H1 (cell line): Measurements from ENCODE around the gene GCNA. TPM values are rescaled to one million over a fixed set of nuclear protein-coding genes. Genes with fewer than 3 reads are reported as not detected.

Experiments used
- CTCF ChIA-PET: fragments of 300-600 bp; sonication (Branson Sonifier 250); formaldehyde crosslinking; loops from one replicate; lab custom pipeline; 2021; ENCODE audit not compliant: partially characterized antibody; lab: Charles Lee
- POLR2A ChIA-PET: fragments of 300-600 bp; sonication (Branson Sonifier 250); formaldehyde crosslinking; loops from one replicate; lab custom pipeline; 2021; ENCODE audit warnings: inconsistent platforms; ENCODE audit not compliant: partially characterized antibody; lab: Charles Lee
- DNase-seq, 2 experiments: peaks; one replicate each; pipeline versions ENCODE4 v3.0.0 to v3.0.0-alpha.2; 2010 to 2022; ENCODE audit warnings: low spot score in 2 of 2, low read depth in 1 of 2, mixed read lengths in 1 of 2
- FAIRE-seq: peaks from 2 replicates; lab custom pipeline; 2011; peaks lifted over from hg19 to GRCh38; lab: Jason Lieb, UNC
- H2AFZ ChIP-seq: 2 replicates; pipeline ENCODE4 v1.8.1; 2012; ENCODE audit warnings: low read length, inconsistent platforms
- H2AK5ac ChIP-seq: 2 replicates; pipeline ENCODE4 v1.6.1; 2013; ENCODE audit warnings: low read depth, low read length
- H2BK120ac ChIP-seq: replicated peaks from 2 replicates; pipeline ENCODE3; 2013; ENCODE audit warnings: low read depth, low read length, inconsistent platforms
- H2BK12ac ChIP-seq: 2 replicates; pipeline ENCODE4 v1.6.1; 2013; ENCODE audit warnings: low read depth, low read length
- H2BK15ac ChIP-seq: 2 replicates; pipeline ENCODE4 v1.6.1; 2013; ENCODE audit warnings: low read length
- H2BK20ac ChIP-seq: 2 replicates; pipeline ENCODE4 v1.6.1; 2013; ENCODE audit warnings: low read length
- H2BK5ac ChIP-seq: 2 replicates; pipeline ENCODE4 v1.6.1; 2013; ENCODE audit warnings: low read depth, low read length
- H3K14ac ChIP-seq: 2 replicates; pipeline ENCODE4 v1.6.1; 2013; ENCODE audit warnings: inconsistent platforms; ENCODE audit not compliant: insufficient read length
- H3K18ac ChIP-seq: 2 replicates; pipeline ENCODE4 v1.6.1; 2013; ENCODE audit warnings: low read length; ENCODE audit errors: extremely low read depth
- H3K23ac ChIP-seq: 2 replicates; pipeline ENCODE4 v1.6.1; 2013; ENCODE audit warnings: inconsistent platforms; ENCODE audit not compliant: insufficient read length
- H3K23me2 ChIP-seq: 2 replicates; pipeline ENCODE4 v1.6.1; 2013; ENCODE audit warnings: low read depth, low read length
- H3K27ac ChIP-seq: 2 replicates; pipeline ENCODE4 v1.6.1; 2011; ENCODE audit warnings: low read depth, low read length, inconsistent platforms
- H3K27me3 ChIP-seq, 4 experiments: replicated peaks in 1 of 4; 1 replicate in 1 of 4; 2 replicates in 3 of 4; pipeline versions ENCODE4 v1.6.1 to v1.8.1; 2011 to 2013; ENCODE audit warnings: low read length in 3 of 4, mild to moderate bottlenecking in 3 of 4, inconsistent platforms in 2 of 4, mixed read lengths in 2 of 4, moderate library complexity in 1 of 4; ENCODE audit not compliant: control insufficient read depth in 3 of 4, insufficient read depth in 3 of 4; ENCODE audit errors: extremely low read depth in 1 of 4
- H3K36me3 ChIP-seq, 4 experiments: 2 replicates each; pipeline versions ENCODE4 v1.6.1 to v1.8.1; 2011 to 2013; ENCODE audit warnings: mild to moderate bottlenecking in 4 of 4, low read length in 3 of 4, moderate library complexity in 2 of 4, control low read depth in 1 of 4, inconsistent platforms in 1 of 4; ENCODE audit not compliant: insufficient read depth in 4 of 4, control insufficient read depth in 2 of 4
- H3K4ac ChIP-seq: replicated peaks from 2 replicates; pipeline ENCODE3; 2013; ENCODE audit warnings: low read length, low read depth, mixed read lengths, inconsistent platforms; ENCODE audit not compliant: insufficient read length
- H3K4me1 ChIP-seq, 4 experiments: replicated peaks in 1 of 4; 1 replicate in 1 of 4; 2 replicates in 3 of 4; pipeline versions ENCODE4 v1.6.1 to v1.8.1; 2011 to 2013; ENCODE audit warnings: low read length in 3 of 4, inconsistent platforms in 2 of 4, mixed read lengths in 1 of 4; ENCODE audit not compliant: insufficient read depth in 4 of 4, control insufficient read depth in 3 of 4
- H3K4me2 ChIP-seq, 2 experiments: 2 replicates each; pipeline versions ENCODE4 v1.6.1 to v1.8.1; 2011 to 2013; ENCODE audit warnings: low read depth in 2 of 2, low read length in 2 of 2, control low read depth in 1 of 2, inconsistent platforms in 1 of 2, mild to moderate bottlenecking in 1 of 2; ENCODE audit not compliant: insufficient read depth in 1 of 2
- H3K4me3 ChIP-seq, 4 experiments: fragments of 200-600, 300-600 bp in 1 of 4; sonication (generic), shearing (Covaris generic), sonication (Bioruptor Twin) in 1 of 4; 2 replicates each; pipeline versions ENCODE4 v1.5.1 to v1.8.1; 2011 to 2016; ENCODE audit warnings: low read length in 4 of 4, low read depth in 3 of 4, control low read depth in 2 of 4, inconsistent platforms in 2 of 4, mild to moderate bottlenecking in 2 of 4, mixed read lengths in 1 of 4, moderate library complexity in 1 of 4; ENCODE audit not compliant: insufficient read depth in 2 of 4; ENCODE audit errors: extremely low read depth in 1 of 4
- H3K56ac ChIP-seq: replicated peaks from 2 replicates; pipeline ENCODE3; 2013; ENCODE audit warnings: low read depth, mild to moderate bottlenecking, mixed read lengths, low read length, inconsistent platforms; ENCODE audit not compliant: insufficient read length
- H3K79me1 ChIP-seq: 2 replicates; pipeline ENCODE4 v1.6.1; 2013; ENCODE audit warnings: low read depth, low read length, control low read depth
- H3K79me2 ChIP-seq, 2 experiments: 2 replicates each; pipeline versions ENCODE4 v1.6.1 to v1.8.1; 2012 to 2013; ENCODE audit warnings: low read length in 2 of 2, mild to moderate bottlenecking in 2 of 2, inconsistent platforms in 1 of 2; ENCODE audit not compliant: insufficient read depth in 2 of 2, control insufficient read depth in 1 of 2
- H3K9ac ChIP-seq, 4 experiments: replicated peaks in 1 of 4; 1 replicate in 1 of 4; 2 replicates in 3 of 4; pipeline versions ENCODE4 v1.6.1 to v1.8.1; 2011 to 2013; ENCODE audit warnings: low read depth in 3 of 4, low read length in 3 of 4, control low read depth in 2 of 4, mild to moderate bottlenecking in 2 of 4, moderate library complexity in 2 of 4, inconsistent platforms in 1 of 4; ENCODE audit errors: extremely low read depth in 1 of 4
- H3K9me3 ChIP-seq, 2 experiments: 2 replicates each; pipeline versions ENCODE4 v1.6.1 to v1.8.1; 2012 to 2013; ENCODE audit warnings: mild to moderate bottlenecking in 2 of 2, moderate library complexity in 2 of 2, control low read depth in 1 of 2, inconsistent platforms in 1 of 2, low read depth in 1 of 2, low read length in 1 of 2, mixed read lengths in 1 of 2; ENCODE audit not compliant: insufficient read depth in 2 of 2
- H4K20me1 ChIP-seq, 2 experiments: replicated peaks in 1 of 2; 2 replicates each; pipeline versions ENCODE3 to v1.8.1; 2011 to 2013; ENCODE audit warnings: inconsistent platforms in 2 of 2, low read length in 2 of 2, mild to moderate bottlenecking in 1 of 2; ENCODE audit not compliant: insufficient read depth in 2 of 2, control insufficient read depth in 1 of 2
- H4K5ac ChIP-seq: 2 replicates; pipeline ENCODE4 v1.6.1; 2013; ENCODE audit warnings: low read length, low read depth, mixed read lengths, inconsistent platforms; ENCODE audit not compliant: insufficient read length
- H4K8ac ChIP-seq: 2 replicates; pipeline ENCODE4 v1.8.0; 2013; ENCODE audit warnings: mild to moderate bottlenecking, moderate library complexity, low read length, inconsistent platforms; ENCODE audit not compliant: insufficient read depth; ENCODE audit errors: extremely low read depth
- H4K91ac ChIP-seq: replicated peaks from 2 replicates; pipeline ENCODE3; 2013; ENCODE audit warnings: low read length, mixed read lengths, inconsistent platforms; ENCODE audit not compliant: insufficient read length
- ATF2 ChIP-seq: IDR thresholded peaks from 2 replicates; pipeline ENCODE4 v1.6.1; 2012; ENCODE audit warnings: low read length, inconsistent platforms
- BCL11A ChIP-seq, 2 experiments: IDR thresholded peaks; one replicate each; pipeline ENCODE4 v1.6.1; 2011; ENCODE audit warnings: low read depth in 2 of 2, low read length in 2 of 2, mild to moderate bottlenecking in 2 of 2
- CBX8 ChIP-seq: fragments of 300-800, 300-1000 bp; sonication (generic); IDR thresholded peaks from 2 replicates; pipeline ENCODE4 v1.7.1; 2016; ENCODE audit warnings: low read depth, low read length, borderline replicate concordance
- CHD1 ChIP-seq: IDR thresholded peaks from 2 replicates; pipeline ENCODE4 v1.6.1; 2012; ENCODE audit warnings: low read depth, low read length, improper control_type of control experiment
- CHD2 ChIP-seq: IDR thresholded peaks from 2 replicates; pipeline ENCODE4 v1.6.1; 2012; ENCODE audit warnings: low read length, improper control_type of control experiment
- EGR1 ChIP-seq: IDR thresholded peaks from 2 replicates; pipeline ENCODE4 v1.6.1; 2011; ENCODE audit warnings: low read depth, low read length, borderline replicate concordance
- EZH2 ChIP-seq: fragments of 200-600 bp; sonication (generic); IDR thresholded peaks from 2 replicates; pipeline ENCODE4 v1.7.1; 2012; ENCODE audit warnings: low read depth, mild to moderate bottlenecking, moderate library complexity, low read length, inconsistent platforms; ENCODE audit not compliant: severe bottlenecking
- KDM5A ChIP-seq: fragments of 200-600 bp; IDR thresholded peaks from 2 replicates; pipeline ENCODE4 v1.7.1; 2012; ENCODE audit warnings: mild to moderate bottlenecking, low read length, inconsistent platforms, mixed read lengths
- POLR2A ChIP-seq, 2 experiments: IDR thresholded peaks; 1 replicate in 1 of 2; 2 replicates in 1 of 2; pipeline ENCODE4 v1.6.1; 2011; ENCODE audit warnings: low read depth in 2 of 2, low read length in 2 of 2, mild to moderate bottlenecking in 2 of 2; ENCODE audit errors: control extremely low read depth in 1 of 2
- RFX5 ChIP-seq: IDR thresholded peaks from 2 replicates; pipeline ENCODE4 v1.6.1; 2011; ENCODE audit warnings: low read depth, low read length, improper control_type of control experiment, borderline replicate concordance
- SIN3A ChIP-seq, 2 experiments: IDR thresholded peaks in 1 of 2; conservative IDR thresholded peaks in 1 of 2; 2 replicates each; pipeline ENCODE4 v1.6.1; 2011 to 2012; ENCODE audit warnings: low read length in 2 of 2, improper control_type of control experiment in 1 of 2, low read depth in 1 of 2, mild to moderate bottlenecking in 1 of 2
- SIRT6 ChIP-seq: IDR thresholded peaks from one replicate; pipeline ENCODE4 v1.7.1; 2012; ENCODE audit warnings: low read length, inconsistent platforms
- SIX5 ChIP-seq: IDR thresholded peaks from 2 replicates; pipeline ENCODE4 v1.6.1; 2011; ENCODE audit warnings: mild to moderate bottlenecking, low read depth, low read length
- SP2 ChIP-seq: IDR thresholded peaks from 2 replicates; pipeline ENCODE4 v1.6.1; 2012; ENCODE audit warnings: mild to moderate bottlenecking, low read length, inconsistent platforms
- WGBS, 2 experiments: shearing (Covaris generic) in 1 of 2; methylation state at CpG; one replicate each; pipeline versions ENCODE4 v1.1.6 to v1.1.7; 2013 to 2015; ENCODE audit warnings: low lambda C conversion rate in 2 of 2, mixed read lengths in 2 of 2, inconsistent platforms in 1 of 2, low coverage in 1 of 2, missing lambda C conversion rate in 1 of 2; ENCODE audit not compliant: insufficient replicate concordance in 2 of 2, insufficient coverage in 1 of 2, insufficient read length in 1 of 2; ENCODE audit errors: extremely low coverage in 1 of 2, missing lambda C conversion rate in 1 of 2; 5-methylcytosine and 5-hydroxymethylcytosine counted together
- polyA plus RNA-seq, 7 experiments: library from polyadenylated mRNA; depleted of rRNA in 3 of 7; stranded (reverse) in 5 of 7; unstranded in 2 of 7; fragments of >200 nt in 5 of 7; fragments of 200-250 nt in 2 of 7; gene quantifications; 1 replicate in 5 of 7; 2 replicates in 1 of 7; 4 replicates in 1 of 7; pipeline versions ENCODE4 v1.2.1 to v1.2.3, GENCODE V29; 2011 to 2013; ENCODE audit warnings: missing spikeins in 2 of 7, mixed read lengths in 2 of 7
- total RNA-seq: library from RNA; stranded (reverse); fragmentation: NEBNext Ultra II Directional; extraction: Animal tissue kit (Norgen Biotek cat#: 25700); gene quantifications from 2 replicates; pipeline ENCODE4 v1.2.1, GENCODE V29; 2021

GCNA gene
- total and polyA plus RNA-seq, 2 of the 8 experiments (the other 6 are each of a cell fraction or from before 2014, with no cell fraction given): 0.41 to 0.95 TPM

- no peak overlapping the region for H2AFZ ChIP-seq
- no peak overlapping the region for H2BK20ac ChIP-seq
- no peak overlapping the region for H3K18ac ChIP-seq
- H3K9ac ChIP-seq: no peak overlapping the region
- H3K4me3 ChIP-seq: no peak overlapping the region
- no peak overlapping the region for H2BK15ac ChIP-seq
- DNase-seq (no peak), FAIRE-seq (no peak)
- H3K79me1 ChIP-seq: no peaks in the 10 kb centered on the region
- H3K4me1 ChIP-seq: peaks cover 0 to 3% (median 0%) of the 10 kb centered on the region in 4 experiments; a peak in 1 of 7 replicates
- 84% methylated on average over 4 of the region's 4 CpGs; no CpG with 5 or more reads in 1 of the 2 experiments for WGBS, 2 experiments
- H3K4ac ChIP-seq: no peak overlapping the region
- no peak overlapping the region for H3K14ac ChIP-seq
- no peak overlapping the region for H4K8ac ChIP-seq
- no peak overlapping the region for H2AK5ac ChIP-seq
- H3K36me3 ChIP-seq: peaks cover 0 to 4% (median 2%) of the 10 kb centered on the region in 4 experiments; a peak in 2 of 8 replicates
- no peak overlapping the region for H3K23ac ChIP-seq
- ChIA-PET POLR2A (no interaction called here), CTCF (interaction anchor here (0.6 kb wide), 1 partner anchor 402 kb away, joined by 3 read pairs; no protein-coding TSS in a partner anchor)
- no peak overlapping the region for H2BK5ac ChIP-seq
- no peak overlapping the region for H2BK120ac ChIP-seq
- no peaks in the 10 kb centered on the region for H3K79me2 ChIP-seq
- no peaks in the 10 kb centered on the region for H3K9me3 ChIP-seq
- H3K56ac ChIP-seq: no peak overlapping the region
- no peaks in the 10 kb centered on the region for H3K23me2 ChIP-seq
- H4K91ac ChIP-seq: no peak overlapping the region
- H4K5ac ChIP-seq: no peak overlapping the region
- no peaks in the 10 kb centered on the region for H4K20me1 ChIP-seq
- H2BK12ac ChIP-seq: no peak overlapping the region
- H3K27ac ChIP-seq: no peak overlapping the region
- no peaks in the 10 kb centered on the region for H3K27me3 ChIP-seq
- no peak overlapping the region for H3K4me2 ChIP-seq
- TF ChIP-seq RFX5: no peak
- TF ChIP-seq CHD1: no peak
- no peak for TF ChIP-seq CBX8
- TF ChIP-seq SIN3A (conservative IDR thresholded peaks at IDR 0.05 in 1 of 2, IDR thresholded peaks at IDR 0.05 in 1 of 2; ENCODE audit: low read depth in 1 of 2, low read length in 2 of 2): no peak
- TF ChIP-seq POLR2A (IDR thresholded peaks at IDR 0.05; ENCODE audit: control extremely low read depth in 1 of 2, low read depth in 2 of 2, low read length in 2 of 2): no peak
- no peak for TF ChIP-seq CHD2
- TF ChIP-seq BCL11A (IDR thresholded peaks at IDR 0.05; ENCODE audit: low read depth in 2 of 2, low read length in 2 of 2): no peak
- TF ChIP-seq SP2: no peak
- no peak for TF ChIP-seq KDM5A
- no peak for TF ChIP-seq EZH2
- TF ChIP-seq ATF2: no peak
- no peak for TF ChIP-seq EGR1
- TF ChIP-seq SIRT6: no peak
- TF ChIP-seq SIX5: no peak
These were observed 36.8 kb downstream of the GCNA start for GRCh38 chrX:71615056-71615455.
